NB4 (cell line): ENCODE results near the gene KRTAP25-1.

Experiments
- CTCF ChIP-seq: IDR thresholded peaks from one replicate; pipeline ENCODE4 v1.5.1; 2012; ENCODE audit warnings: low read depth, low read length
- MYC ChIP-seq: IDR thresholded peaks from 2 replicates; pipeline ENCODE4 v1.6.1; 2011; ENCODE audit warnings: low read depth, low read length
- POLR2A ChIP-seq: IDR thresholded peaks from 2 replicates; pipeline ENCODE4 v1.6.1; 2011; ENCODE audit warnings: mild to moderate bottlenecking; ENCODE audit not compliant: insufficient read length; ENCODE audit errors: extremely low read depth

- TF ChIP-seq CTCF (peak; percentile 48), POLR2A (no peak), MYC (no peak)
These were observed 20.6 kb downstream of the KRTAP25-1 start for GRCh38 chr21:30268608-30269197.
